Karpas-422 (cell line): ENCODE data around the gene ANO9. TPM values are rescaled to one million over a fixed set of nuclear protein-coding genes. Genes with fewer than 3 reads are reported as not detected.

Source experiments
- DNase-seq: peaks from one replicate; pipeline ENCODE4 v3.0.0-alpha.2; 2015
- H2AFZ ChIP-seq: fragments of 200-600 bp; sonication (generic); 2 replicates; pipeline ENCODE4 v1.6.1; 2014; ENCODE audit warnings: antibody characterized with exemption, low read length, mixed read lengths
- H3K27ac ChIP-seq: fragments of 200-600 bp; sonication (generic); 2 replicates; pipeline ENCODE4 v1.5.1; 2014; ENCODE audit warnings: mild to moderate bottlenecking, low read length, moderate library complexity
- H3K27me3 ChIP-seq: fragments of 200-600 bp; sonication (generic); 2 replicates; pipeline ENCODE4 v1.6.1; 2014; ENCODE audit warnings: low read length, mixed read lengths
- H3K36me3 ChIP-seq: fragments of 200-600 bp; sonication (generic); 2 replicates; pipeline ENCODE4 v1.6.1; 2014; ENCODE audit warnings: low read length, mixed read lengths; ENCODE audit not compliant: insufficient read depth
- H3K4me1 ChIP-seq: fragments of 200-600 bp; sonication (generic); 2 replicates; pipeline ENCODE4 v1.6.1; 2014; ENCODE audit warnings: mild to moderate bottlenecking, low read length, mixed read lengths
- H3K4me2 ChIP-seq: fragments of 200-600 bp; sonication (generic); 2 replicates; pipeline ENCODE4 v1.6.1; 2014; ENCODE audit warnings: low read length, low read depth, mild to moderate bottlenecking; ENCODE audit not compliant: poor library complexity, severe bottlenecking
- H3K4me3 ChIP-seq: fragments of 200-600 bp; sonication (generic); 2 replicates; pipeline ENCODE4 v1.5.1; 2014; ENCODE audit warnings: mild to moderate bottlenecking, antibody characterized with exemption, low read length, mixed read lengths
- H3K79me2 ChIP-seq: fragments of 200-600 bp; sonication (generic); 2 replicates; pipeline ENCODE4 v1.6.1; 2014; ENCODE audit warnings: mild to moderate bottlenecking, low read length, mixed read lengths
- H3K9ac ChIP-seq: fragments of 200-600 bp; sonication (generic); 2 replicates; pipeline ENCODE4 v1.6.0; 2014; ENCODE audit warnings: low read length
- H3K9me2 ChIP-seq: fragments of 200-600 bp; sonication (generic), shearing (Covaris generic); replicated peaks from 2 replicates; pipeline ENCODE4 v1.6.0; 2014; ENCODE audit warnings: mild to moderate bottlenecking, low read length, moderate library complexity; ENCODE audit not compliant: insufficient read depth
- H3K9me3 ChIP-seq: fragments of 300-700, 200-600 bp; sonication (generic); 2 replicates; pipeline ENCODE4 v1.6.1; 2014; ENCODE audit warnings: low read length, mixed read lengths
- H4K20me1 ChIP-seq: fragments of 200-600 bp; sonication (generic); 2 replicates; pipeline ENCODE4 v1.6.1; 2014; ENCODE audit warnings: mild to moderate bottlenecking, antibody characterized with exemption, low read length, low read depth; ENCODE audit not compliant: insufficient read depth
- total RNA-seq: library from RNA; depleted of rRNA; stranded (reverse); fragments of >200 nt; shearing (Covaris generic); gene quantifications from 2 replicates; pipeline ENCODE4 v1.2.3, GENCODE V29; 2014; ENCODE audit warnings: low replicate concordance

Gene ANO9
- total RNA-seq, 1 experiment from 2014 or later = 1.4 TPM

DNA sequence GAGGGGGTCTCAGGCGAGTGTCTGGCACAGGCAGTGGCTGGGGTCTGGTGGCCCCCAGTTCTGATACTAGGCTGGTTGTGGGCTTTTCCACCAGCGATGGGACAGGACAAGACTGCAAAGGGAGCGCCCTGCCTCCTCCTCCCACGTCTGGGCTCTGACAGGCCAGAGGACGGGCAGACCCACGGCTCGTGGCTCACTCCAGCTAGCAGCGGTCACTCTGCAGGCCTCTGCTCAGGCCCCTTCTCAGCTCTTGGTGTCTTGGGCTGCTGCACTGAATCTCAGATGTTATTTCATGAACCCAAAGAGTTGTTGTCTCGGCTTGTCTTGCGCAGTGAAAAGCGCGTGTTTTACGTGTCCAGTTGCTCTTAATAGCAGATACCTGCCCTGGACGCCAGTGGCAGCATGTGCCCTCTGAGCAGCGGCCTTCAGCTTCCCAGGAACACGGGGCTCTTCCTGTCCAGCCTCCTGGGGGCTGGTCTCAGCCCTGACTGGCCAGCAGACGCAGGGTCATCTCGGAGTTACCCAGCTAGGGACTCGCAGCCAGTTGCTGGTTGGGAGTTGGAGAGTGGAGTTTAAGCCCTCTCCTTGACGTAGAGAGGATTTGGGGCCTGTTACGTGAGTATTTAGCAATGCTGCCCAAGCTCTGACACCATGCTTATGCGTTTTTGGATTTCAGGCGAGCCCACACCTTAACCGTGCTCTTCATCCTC is 17.9 kb upstream of the ANO9 start:
- H3K9ac ChIP-seq = no peak overlapping the region
- no peak overlapping the region for H3K4me2 ChIP-seq
- H3K27ac ChIP-seq = no peak overlapping the region

DNA sequence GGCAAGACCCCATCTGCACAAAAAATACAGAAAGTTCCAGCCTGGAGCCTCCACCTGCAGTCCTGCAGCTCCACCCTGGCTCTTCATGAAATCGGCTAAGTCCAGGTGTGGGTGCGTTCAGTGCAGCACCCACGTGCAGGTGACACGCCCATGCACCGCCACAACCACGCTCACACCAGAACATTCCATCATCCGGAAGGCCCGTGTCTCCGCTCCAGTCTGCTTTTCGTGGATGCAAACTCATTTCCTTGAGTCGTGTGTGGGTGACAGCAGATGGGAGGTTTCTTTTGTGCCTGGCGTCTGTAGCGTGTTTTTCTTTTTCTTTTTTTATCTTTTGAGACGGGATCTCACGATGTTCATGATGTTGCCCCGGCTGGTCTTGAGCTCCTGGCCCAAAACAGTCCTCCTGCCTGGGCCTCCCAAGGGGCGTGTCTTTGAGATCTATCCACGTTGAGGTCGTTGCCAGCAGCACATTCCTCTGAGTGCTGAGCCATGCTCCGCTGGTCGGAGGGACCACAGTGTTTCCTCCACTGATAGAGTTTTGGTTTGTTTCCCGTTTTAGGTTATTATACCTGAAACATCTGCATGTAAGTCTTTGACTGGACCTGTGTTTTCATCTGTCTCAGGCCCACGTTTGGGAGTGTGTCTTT is 15.4 kb upstream of the ANO9 start:
- no peaks in the 10 kb centered on the region for H3K9me3 ChIP-seq
- H3K9ac ChIP-seq = no peak overlapping the region
- H3K79me2 ChIP-seq = peaks cover 14% of the 10 kb centered on the region
- H3K27me3 ChIP-seq = no peaks in the 10 kb centered on the region
- H3K27ac ChIP-seq = no peak overlapping the region
- no peaks in the 10 kb centered on the region for H3K9me2 ChIP-seq
- peaks cover 3% of the 10 kb centered on the region for H3K4me1 ChIP-seq
- no peak for DNase-seq
- no peak overlapping the region for H3K4me2 ChIP-seq
- H3K4me3 ChIP-seq = no peak overlapping the region
- H3K36me3 ChIP-seq = no peaks in the 10 kb centered on the region
- H2AFZ ChIP-seq = no peak overlapping the region
- H4K20me1 ChIP-seq = no peaks in the 10 kb centered on the region

More for the DNA sequence above, 17.9 kb upstream of the ANO9 start:
- no peaks in the 10 kb centered on the region for H3K27me3 ChIP-seq
- H3K9me2 ChIP-seq = no peaks in the 10 kb centered on the region
- no peaks in the 10 kb centered on the region for H4K20me1 ChIP-seq
- no peak for DNase-seq
- no peaks in the 10 kb centered on the region for H3K36me3 ChIP-seq
- H3K9me3 ChIP-seq = no peaks in the 10 kb centered on the region
- peaks cover 8% of the 10 kb centered on the region; the same call in 1 of the 2 replicates for H3K79me2 ChIP-seq
- no peak overlapping the region for H2AFZ ChIP-seq
- H3K4me3 ChIP-seq = no peak overlapping the region
- H3K4me1 ChIP-seq = no peaks in the 10 kb centered on the region

- Histone ChIP-seq H3K27ac (no peak overlapping the region), H3K9me3 (no peaks in the 10 kb centered on the region), H2AFZ (no peak overlapping the region), H3K79me2 (peaks cover 21% of the 10 kb centered on the region), H4K20me1 (peaks cover 2% of the 10 kb centered on the region; the same call in 1 of the 2 replicates), H3K9ac (no peak overlapping the region), H3K4me1 (peaks cover 10% of the 10 kb centered on the region), H3K4me3 (no peak overlapping the region), H3K9me2 (no peaks in the 10 kb centered on the region), H3K4me2 (no peak overlapping the region), H3K36me3 (no peaks in the 10 kb centered on the region), H3K27me3 (no peaks in the 10 kb centered on the region)
- DNase-seq = no peak
Measured at GRCh38 chr11:456533-456932, 14.7 kb upstream of the ANO9 start.

GRCh38 chr11:455566-456147 is 13.8 kb upstream of the ANO9 start:
- no peak overlapping the region for H3K4me3 ChIP-seq
- H3K79me2 ChIP-seq = peaks cover 29% of the 10 kb centered on the region

GRCh38 chr11:454801-455565 is 13.2 kb upstream of the ANO9 start:
- no peaks in the 10 kb centered on the region for H3K9me3 ChIP-seq
- DNase-seq = no peak
- H3K27ac ChIP-seq = no peak overlapping the region
- H4K20me1 ChIP-seq = peaks cover 6% of the 10 kb centered on the region; the same call in 1 of the 2 replicates
- no peaks in the 10 kb centered on the region for H3K9me2 ChIP-seq
- no peak overlapping the region for H3K4me2 ChIP-seq
- peaks cover 32% of the 10 kb centered on the region for H3K79me2 ChIP-seq
- H3K9ac ChIP-seq = no peak overlapping the region
- peaks cover 18% of the 10 kb centered on the region for H3K4me1 ChIP-seq
- H2AFZ ChIP-seq = no peak overlapping the region
- H3K4me3 ChIP-seq = no peak overlapping the region
- no peaks in the 10 kb centered on the region for H3K36me3 ChIP-seq
- H3K27me3 ChIP-seq = no peaks in the 10 kb centered on the region

More at GRCh38 chr11:455566-456147, 13.8 kb upstream of the ANO9 start:
- Histone ChIP-seq H3K27me3 (no peaks in the 10 kb centered on the region), H3K36me3 (no peaks in the 10 kb centered on the region), H3K9me3 (no peaks in the 10 kb centered on the region), H2AFZ (no peak overlapping the region), H3K9ac (no peak overlapping the region), H3K4me2 (no peak overlapping the region), H3K4me1 (peaks cover 18% of the 10 kb centered on the region), H4K20me1 (peaks cover 6% of the 10 kb centered on the region; the same call in 1 of the 2 replicates), H3K9me2 (no peaks in the 10 kb centered on the region), H3K27ac (no peak overlapping the region)
- no peak for DNase-seq

GRCh38 chr11:454043-454442 is 12.2 kb upstream of the ANO9 start:
- Histone ChIP-seq H3K36me3 (no peaks in the 10 kb centered on the region), H3K9ac (no peak overlapping the region), H3K4me1 (peaks cover 24% of the 10 kb centered on the region), H3K4me2 (no peak overlapping the region), H3K9me3 (no peaks in the 10 kb centered on the region), H3K27me3 (no peaks in the 10 kb centered on the region), H3K9me2 (no peaks in the 10 kb centered on the region), H3K27ac (no peak overlapping the region), H3K4me3 (no peak overlapping the region), H4K20me1 (peaks cover 6% of the 10 kb centered on the region; the same call in 1 of the 2 replicates), H2AFZ (no peak overlapping the region), H3K79me2 (peaks cover 32% of the 10 kb centered on the region)
- no peak for DNase-seq

DNA sequence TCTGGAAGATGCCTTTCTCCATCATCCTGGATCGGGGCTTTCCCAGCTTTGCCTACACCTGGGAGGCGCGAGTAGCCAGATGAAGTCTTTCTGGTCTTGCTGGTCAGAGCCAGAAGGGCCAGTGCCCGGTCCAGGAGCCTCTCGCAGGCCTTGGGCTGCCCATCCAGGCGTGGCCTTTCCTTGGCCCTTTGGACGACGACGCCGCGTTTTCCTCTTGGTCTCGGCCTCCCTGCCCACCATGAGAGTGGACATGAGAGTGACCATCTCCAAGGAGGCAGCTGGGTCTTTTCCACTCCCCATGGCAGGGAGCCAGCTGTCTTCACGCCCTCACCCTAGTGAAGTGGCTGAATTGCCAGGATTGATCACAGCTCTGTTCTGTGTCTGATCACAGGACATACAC is 11.8 kb upstream of the ANO9 start:
- Histone ChIP-seq H3K79me2 (peaks cover 32% of the 10 kb centered on the region), H3K9me2 (no peaks in the 10 kb centered on the region), H3K27me3 (no peaks in the 10 kb centered on the region), H3K27ac (no peak overlapping the region), H3K4me1 (peaks cover 29% of the 10 kb centered on the region), H2AFZ (no peak overlapping the region), H3K4me2 (no peak overlapping the region), H4K20me1 (peaks cover 6% of the 10 kb centered on the region; the same call in 1 of the 2 replicates), H3K36me3 (no peaks in the 10 kb centered on the region), H3K4me3 (no peak overlapping the region), H3K9me3 (no peaks in the 10 kb centered on the region), H3K9ac (no peak overlapping the region)
- DNase-seq = no peak
